ENCODE results near the gene CCDC134.

- no peak for TF ChIP-seq EZH2 (IDR thresholded peaks at IDR 0.05; ENCODE audit: low read length)
- TF ChIP-seq CTCF (optimal IDR thresholded peaks at IDR 0.05 in 1 of 3, IDR thresholded peaks at IDR 0.05 in 1 of 3, conservative IDR thresholded peaks at IDR 0.05 in 1 of 3; ENCODE audit: extremely low read depth in 1 of 3, insufficient read depth in 2 of 3, low read length in 3 of 3) = no peak
These were observed 38.6 kb downstream of the CCDC134 start for GRCh38 chr22:41838842-41839618.

Data from keratinocyte (primary cell).